Measurements from ENCODE around the gene NUDT8.

DNA sequence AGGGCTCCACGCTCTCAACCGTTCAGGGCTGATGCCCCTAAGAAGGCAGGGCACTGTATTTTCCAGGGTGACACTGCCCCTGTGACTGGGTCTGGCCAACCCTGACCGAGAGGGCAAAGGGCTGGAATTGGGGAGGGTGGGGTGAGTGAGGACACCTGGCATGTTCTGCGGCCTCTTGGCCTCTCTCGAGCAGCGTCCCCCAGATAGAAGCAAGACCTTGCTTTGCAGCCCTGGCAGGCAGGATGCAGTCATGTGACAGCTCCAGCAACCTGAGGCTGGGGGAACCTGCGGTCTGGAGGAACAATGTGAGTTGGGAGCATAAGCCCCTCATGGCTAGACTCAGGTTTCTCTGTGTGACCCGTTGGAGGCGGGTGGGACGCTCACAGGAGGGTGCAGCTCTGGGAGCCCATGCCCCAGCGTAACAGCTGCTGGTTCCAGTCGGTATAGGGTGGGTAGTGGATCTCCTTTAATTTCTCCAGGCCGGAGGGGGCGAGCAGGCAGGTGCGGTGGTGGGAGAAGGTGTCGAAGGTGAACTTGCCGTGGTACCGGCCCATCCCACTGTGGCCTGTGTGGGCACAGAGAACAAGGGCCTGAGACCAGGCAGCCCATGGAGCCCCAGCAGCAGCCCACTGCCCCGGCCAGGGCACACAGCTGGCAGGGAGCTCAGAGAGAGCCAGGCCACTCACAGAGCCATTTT is 33.2 kb upstream of the NUDT8 start:
- TF ChIP-seq, protein P1, sequence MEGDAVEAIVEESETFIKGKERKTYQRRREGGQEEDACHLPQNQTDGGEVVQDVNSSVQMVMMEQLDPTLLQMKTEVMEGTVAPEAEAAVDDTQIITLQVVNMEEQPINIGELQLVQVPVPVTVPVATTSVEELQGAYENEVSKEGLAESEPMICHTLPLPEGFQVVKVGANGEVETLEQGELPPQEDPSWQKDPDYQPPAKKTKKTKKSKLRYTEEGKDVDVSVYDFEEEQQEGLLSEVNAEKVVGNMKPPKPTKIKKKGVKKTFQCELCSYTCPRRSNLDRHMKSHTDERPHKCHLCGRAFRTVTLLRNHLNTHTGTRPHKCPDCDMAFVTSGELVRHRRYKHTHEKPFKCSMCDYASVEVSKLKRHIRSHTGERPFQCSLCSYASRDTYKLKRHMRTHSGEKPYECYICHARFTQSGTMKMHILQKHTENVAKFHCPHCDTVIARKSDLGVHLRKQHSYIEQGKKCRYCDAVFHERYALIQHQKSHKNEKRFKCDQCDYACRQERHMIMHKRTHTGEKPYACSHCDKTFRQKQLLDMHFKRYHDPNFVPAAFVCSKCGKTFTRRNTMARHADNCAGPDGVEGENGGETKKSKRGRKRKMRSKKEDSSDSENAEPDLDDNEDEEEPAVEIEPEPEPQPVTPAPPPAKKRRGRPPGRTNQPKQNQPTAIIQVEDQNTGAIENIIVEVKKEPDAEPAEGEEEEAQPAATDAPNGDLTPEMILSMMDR (IDR thresholded peaks at IDR 0.05), result no peak
- no peak for TF ChIP-seq POLR2A (IDR thresholded peaks at IDR 0.05)
